IMR-90 (cell line): Measurements from ENCODE around the gene BDNF. TPM values are rescaled to one million over a fixed set of nuclear protein-coding genes. Genes with fewer than 3 reads are reported as not detected.

Source experiments
- ATAC-seq: fragments of 200-7000 bp; cut with Tn5 transposase; 2 replicates; pipeline ENCODE4 v1.9.1; 2020; ENCODE audit warnings: low read depth, mild to moderate bottlenecking, moderate library complexity
- BruUV-seq: library from RNA; stranded (reverse); fragments of 400-500 nt; replicated peaks from 2 replicates; lab custom pipeline; 2021; lab: Mats Ljungman, UMichigan
- CTCF ChIA-PET: fragments of 300-600 bp; formaldehyde crosslinking; extraction: SDS; loops from one replicate; lab custom pipeline; 2021; ENCODE audit warnings: antibody characterized with exemption; lab: Yijun Ruan, JAX
- POLR2A ChIA-PET: fragments of 300-600 bp; sonication (Branson Sonifier 250); formaldehyde crosslinking; loops from one replicate; lab custom pipeline; 2022; ENCODE audit warnings: antibody characterized with exemption; ENCODE audit not compliant: unreplicated experiment; lab: Charles Lee
- DNase-seq: peaks from one replicate; pipeline ENCODE4 v3.0.0; 2013
- H2AFZ ChIP-seq: replicated peaks from 2 replicates; pipeline ENCODE3; 2013; ENCODE audit warnings: low read length, mild to moderate bottlenecking; ENCODE audit not compliant: poor library complexity
- H2AK5ac ChIP-seq: 2 replicates; pipeline ENCODE4 v1.6.1; 2013; ENCODE audit warnings: low read depth, low read length, inconsistent platforms
- H2AK9ac ChIP-seq: replicated peaks from 2 replicates; pipeline ENCODE3; 2013; ENCODE audit warnings: mild to moderate bottlenecking, low read depth, low read length, moderate library complexity; ENCODE audit not compliant: poor library complexity
- H2BK120ac ChIP-seq: 2 replicates; pipeline ENCODE4 v1.6.1; 2013; ENCODE audit warnings: low read depth, low read length, inconsistent platforms
- H2BK15ac ChIP-seq: 3 replicates; pipeline ENCODE4 v1.6.1; 2013; ENCODE audit warnings: low read depth, low read length, inconsistent platforms
- H2BK20ac ChIP-seq: 2 replicates; pipeline ENCODE4 v1.6.1; 2013; ENCODE audit warnings: low read depth, mild to moderate bottlenecking, inconsistent platforms, low read length, moderate library complexity
- H2BK5ac ChIP-seq: 2 replicates; pipeline ENCODE4 v1.6.1; 2013; ENCODE audit warnings: mild to moderate bottlenecking, low read depth, low read length, inconsistent platforms; ENCODE audit not compliant: poor library complexity, severe bottlenecking
- H3K14ac ChIP-seq: replicated peaks from 2 replicates; pipeline ENCODE4 v1.6.1; 2013; ENCODE audit warnings: low read depth, low read length, inconsistent platforms
- H3K18ac ChIP-seq: 2 replicates; pipeline ENCODE4 v1.6.1; 2013; ENCODE audit warnings: low read depth, low read length, control low read depth
- H3K23ac ChIP-seq: 2 replicates; pipeline ENCODE4 v1.6.1; 2013; ENCODE audit warnings: low read depth, low read length, inconsistent platforms
- H3K27ac ChIP-seq: 2 replicates; pipeline ENCODE4 v1.5.1; 2013; ENCODE audit warnings: mild to moderate bottlenecking, control low read depth, low read length; ENCODE audit not compliant: insufficient read depth
- H3K27me3 ChIP-seq: 2 replicates; pipeline ENCODE4 v1.6.1; 2013; ENCODE audit warnings: low read length; ENCODE audit not compliant: control insufficient read depth, insufficient read depth
- H3K36me3 ChIP-seq: 2 replicates; pipeline ENCODE4 v1.6.1; 2013; ENCODE audit warnings: low read length, mixed read lengths; ENCODE audit not compliant: control insufficient read depth, insufficient read depth
- H3K4ac ChIP-seq: 2 replicates; pipeline ENCODE4 v1.6.1; 2013; ENCODE audit warnings: low read depth, low read length, inconsistent platforms
- H3K4me1 ChIP-seq: 2 replicates; pipeline ENCODE4 v1.6.1; 2013; ENCODE audit warnings: low read length, mixed read lengths; ENCODE audit not compliant: control insufficient read depth, insufficient read depth
- H3K4me2 ChIP-seq: 2 replicates; pipeline ENCODE4 v1.6.1; 2013; ENCODE audit warnings: low read depth, mild to moderate bottlenecking, control low read depth, low read length, moderate library complexity
- H3K4me3 ChIP-seq: 2 replicates; pipeline ENCODE4 v1.5.1; 2013; ENCODE audit warnings: low read depth, mild to moderate bottlenecking, control low read depth, low read length, moderate library complexity; ENCODE audit not compliant: insufficient read depth
- H3K56ac ChIP-seq: 2 replicates; pipeline ENCODE4 v1.6.1; 2013; ENCODE audit warnings: low read length, inconsistent platforms; ENCODE audit not compliant: insufficient read depth; ENCODE audit errors: extremely low read depth
- H3K79me1 ChIP-seq, 2 experiments: 2 replicates each; pipeline ENCODE4 v1.6.1; 2013; ENCODE audit warnings: low read length in 2 of 2, inconsistent platforms in 1 of 2, low read depth in 1 of 2
- H3K9ac ChIP-seq: 2 replicates; pipeline ENCODE4 v1.6.1; 2013; ENCODE audit warnings: low read depth, low read length, control low read depth
- H3K9me1 ChIP-seq: 2 replicates; pipeline ENCODE4 v1.6.1; 2013; ENCODE audit warnings: low read length, inconsistent platforms; ENCODE audit not compliant: insufficient read depth
- H3K9me3 ChIP-seq: 2 replicates; pipeline ENCODE4 v1.6.1; 2013; ENCODE audit warnings: low read length; ENCODE audit not compliant: control insufficient read depth, insufficient read depth
- H4K20me1 ChIP-seq: 2 replicates; pipeline ENCODE4 v1.6.1; 2013; ENCODE audit warnings: low read length, inconsistent platforms; ENCODE audit not compliant: insufficient read depth
- H4K5ac ChIP-seq: 2 replicates; pipeline ENCODE4 v1.6.1; 2013; ENCODE audit warnings: mild to moderate bottlenecking, low read depth, low read length, control low read depth
- H4K8ac ChIP-seq, 2 experiments: 2 replicates each; pipeline ENCODE4 v1.6.1; 2013; ENCODE audit warnings: low read depth in 2 of 2, low read length in 2 of 2, control low read depth in 1 of 2, inconsistent platforms in 1 of 2
- H4K91ac ChIP-seq: 2 replicates; pipeline ENCODE4 v1.6.1; 2013; ENCODE audit warnings: low read depth, low read length, inconsistent platforms; ENCODE audit not compliant: insufficient read depth
- CTCF ChIP-seq: conservative IDR thresholded peaks from 2 replicates; pipeline ENCODE4 v1.5.1; 2012; ENCODE audit warnings: mild to moderate bottlenecking, low read depth, low read length, improper control_type of control experiment
- FOS ChIP-seq: fragments of 150-350 bp; IDR thresholded peaks from 2 replicates; pipeline ENCODE4 v1.6.1; 2016; ENCODE audit warnings: low read depth, low read length
- NFE2L2 ChIP-seq: fragments of 150-350 bp; IDR thresholded peaks from 2 replicates; pipeline ENCODE4 v1.6.1; 2016; ENCODE audit warnings: low read depth, mild to moderate bottlenecking, low read length
- POLR2A ChIP-seq: IDR thresholded peaks from 2 replicates; pipeline ENCODE4 v1.6.1; 2012; ENCODE audit warnings: mild to moderate bottlenecking, low read depth, low read length
- RAD21 ChIP-seq: IDR thresholded peaks from 2 replicates; pipeline ENCODE4 v1.6.1; 2012; ENCODE audit warnings: low read length, improper control_type of control experiment
- RCOR1 ChIP-seq: IDR thresholded peaks from 2 replicates; pipeline ENCODE4 v1.6.1; 2012; ENCODE audit warnings: mild to moderate bottlenecking, low read length, improper control_type of control experiment; ENCODE audit not compliant: insufficient replicate concordance
- RFX5 ChIP-seq: IDR thresholded peaks from 2 replicates; pipeline ENCODE4 v1.8.0; 2012; ENCODE audit warnings: low read depth, mild to moderate bottlenecking, low read length, moderate library complexity
- WGBS, 2 experiments: methylation state at CpG; one replicate each; pipeline versions ENCODE4 v1.1.5 to v1.1.7; 2013; ENCODE audit warnings: missing lambda C conversion rate in 2 of 2; ENCODE audit not compliant: insufficient read length in 1 of 2; ENCODE audit errors: extremely low coverage in 2 of 2; 5-methylcytosine and 5-hydroxymethylcytosine counted together
- dilution Hi-C: fragments of 300-500 bp; cut with HindIII; formaldehyde crosslinking; loops from one replicate; pipeline ENCODE4 v1.14.3; 2018; ENCODE audit warnings: low sequenced_read_pairs; ENCODE audit not compliant: unreplicated experiment
- in situ Hi-C: fragments of 300-500 bp; cut with MboI; formaldehyde crosslinking; loops from 3 replicates; pipeline ENCODE4 v1.14.3; 2019; ENCODE audit warnings: low sequenced_read_pairs, inconsistent platforms, mixed read lengths
- intact Hi-C: fragments of 100-400 bp; cut with micrococcal nuclease; formaldehyde crosslinking; loops from 2 replicates; pipeline ENCODE4 v1.10.0; 2022
- polyA plus RNA-seq, 3 experiments: library from polyadenylated mRNA; depleted of rRNA; stranded (reverse); fragments of >200 nt; gene quantifications; 2 replicates each; pipeline ENCODE4 v1.2.3, GENCODE V29; 2012; ENCODE audit warnings: low replicate concordance in 1 of 3
- total RNA-seq: library from RNA; depleted of rRNA; stranded (reverse); fragments of >200 nt; gene quantifications from 2 replicates; pipeline ENCODE4 v1.2.3, GENCODE V29; 2012

Gene BDNF
- total and polyA plus RNA-seq, 2 of the 4 experiments (the other 2 are of a cell fraction): 94.8 to 152 TPM

- 0 out of 2 replicates have a peak, but pooled peaks have one; percentile 18 for TF ChIP-seq CTCF
Measured at GRCh38 chr11:27720277-27720830, 20.1 kb upstream of the BDNF start (continued).

DNA sequence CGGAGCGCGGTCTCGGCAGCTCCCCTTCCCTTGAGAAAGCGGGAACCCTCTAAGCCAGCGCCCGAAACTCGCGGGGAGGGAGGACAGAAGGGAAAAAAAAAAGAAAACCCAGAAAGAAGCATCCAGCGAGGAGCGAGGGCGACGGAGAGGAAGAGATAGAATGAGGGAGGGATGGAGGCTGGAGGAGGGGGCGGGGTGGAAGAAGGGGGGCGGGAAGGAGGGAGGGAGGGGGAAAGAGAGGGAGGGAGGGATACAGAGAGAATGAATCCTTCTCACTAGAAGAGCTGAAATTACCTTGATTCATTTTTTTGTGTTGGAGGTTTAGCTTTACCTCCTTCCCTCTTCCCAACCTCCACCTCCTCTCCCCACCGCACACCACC, 19.3 kb upstream of the BDNF start:
- Histone ChIP-seq H4K20me1 (no peaks in the 10 kb centered on the region), H3K27ac (peak overlapping the region; percentile 98), H3K36me3 (no peaks in the 10 kb centered on the region), H2AK5ac (peak overlapping the region; percentile 42; the same call in 1 of the 2 replicates), H3K79me1 (peaks cover 12 to 16% of the 10 kb centered on the region in 2 experiments), H3K4me3 (peak overlapping the region; percentile 70), H3K4ac (peak overlapping the region; percentile 61), H4K8ac (peak overlapping the region; percentile 10 to 75; a peak in 2 of 4 replicates), H3K18ac (peak overlapping the region; percentile 92; the same call in 1 of the 2 replicates), H4K91ac (peak overlapping the region; percentile 76), H2BK15ac (peak overlapping the region; percentile 42; the same call in 1 of the 3 replicates), H2AK9ac (peak overlapping the region; percentile 76), H3K9me3 (no peaks in the 10 kb centered on the region), H3K9ac (peak overlapping the region; percentile 96), H2BK5ac (peak overlapping the region; percentile 93), H2BK20ac (no peak overlapping the region), H3K27me3 (no peaks in the 10 kb centered on the region), H4K5ac (peak overlapping the region; percentile 35; the same call in 1 of the 2 replicates), H2AFZ (peak overlapping the region; percentile 85), H3K4me2 (peak overlapping the region; percentile 96), H2BK120ac (peak overlapping the region; percentile 60), H3K56ac (peak overlapping the region; percentile 75), H3K9me1 (peaks cover 2% of the 10 kb centered on the region), H3K14ac (peak overlapping the region; percentile 79), H3K4me1 (peaks cover 6% of the 10 kb centered on the region), H3K23ac (peak overlapping the region; percentile 33)
- dilution Hi-C loops: no loop called here
- CTCF ChIA-PET: interaction anchor here (0.6 to 1.5 kb wide), 2 partner anchors 21 to 874 kb away, joined by 3 to 5 read pairs; no protein-coding TSS in a partner anchor
- no TSS peak for BruUV-seq
- DNase-seq (no peak), ATAC-seq (no peak; the same call in 1 of the 2 replicates)
- TF ChIP-seq FOS (no peak), POLR2A (no peak), NFE2L2 (no peak), RCOR1 (no peak), RAD21 (no peak), RFX5 (no peak)
- in situ Hi-C loops: loop anchor here (10.0 to 25.0 kb wide), 4 partner anchors 215 to 1443 kb away; no protein-coding TSS in a partner anchor
- intact Hi-C loops: loop anchor here (5.0 to 10.0 kb wide), 6 partner anchors 508 to 1613 kb away; no protein-coding TSS in a partner anchor
- no CpG with 5 or more reads among the region's 16 CpGs for WGBS, 2 experiments
- POLR2A ChIA-PET: interaction anchor here (0.6 kb wide), 1 partner anchor 8 kb away, joined by 3 read pairs; no protein-coding TSS in a partner anchor
